ENCODE data around the gene CHSY3.

The CHSY3 gene

DNA sequence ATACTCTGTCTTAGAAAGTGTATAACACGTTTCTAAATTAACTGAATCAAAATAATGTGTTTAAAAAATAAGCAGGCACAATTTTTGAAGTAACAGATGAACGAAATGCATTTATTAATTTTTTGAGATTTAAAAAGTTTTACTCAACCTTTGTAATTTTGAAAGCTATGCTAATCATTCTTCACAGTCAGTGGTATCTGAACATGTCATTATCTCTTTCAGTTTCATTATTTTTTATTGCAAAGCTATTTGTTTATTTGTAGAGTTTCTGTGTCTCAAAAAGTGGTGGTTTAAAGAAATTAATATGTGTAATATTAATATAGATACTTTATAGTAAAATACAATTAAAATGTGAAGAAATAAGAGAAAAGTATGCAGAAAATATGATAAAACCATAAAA is 11.2 kb downstream of the CHSY3 start:
- H3K27ac Mint-ChIP-seq = no peak overlapping the region
- H3K4me1 Mint-ChIP-seq (ENCODE audit: low read depth) = no peaks in the 10 kb centered on the region
- H3K9me3 Mint-ChIP-seq = no peaks in the 10 kb centered on the region
- H3K27me3 Mint-ChIP-seq (ENCODE audit: low read depth) = peaks cover 4% of the 10 kb centered on the region
- H3K4me3 Mint-ChIP-seq = no peak overlapping the region
- no peaks in the 10 kb centered on the region for H3K36me3 Mint-ChIP-seq (ENCODE audit: low read depth)

DNA sequence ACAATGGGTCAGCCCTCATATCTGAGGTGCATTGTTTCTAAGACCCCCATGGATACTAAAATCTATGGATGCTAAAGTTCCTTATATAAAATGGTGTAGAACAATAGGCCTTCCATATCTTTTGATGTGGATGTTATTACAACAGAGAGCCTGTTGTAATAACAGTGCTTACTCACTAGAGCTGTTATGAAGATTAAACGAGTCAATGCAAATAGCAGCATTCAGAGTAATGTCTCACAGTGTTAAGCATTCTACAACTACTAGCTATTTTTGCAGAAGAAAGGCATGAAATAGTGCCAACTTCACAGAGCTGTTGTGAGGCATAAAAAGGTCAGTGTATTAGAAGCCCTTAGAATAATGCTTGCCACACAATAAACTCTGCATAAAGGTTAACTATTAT is 13.0 kb downstream of the CHSY3 start:
- Mint-ChIP-seq H3K4me3 (no peak overlapping the region), H3K36me3 (ENCODE audit: low read depth) (no peaks in the 10 kb centered on the region), H3K9me3 (no peaks in the 10 kb centered on the region), H3K27me3 (ENCODE audit: low read depth) (no peaks in the 10 kb centered on the region), H3K27ac (no peak overlapping the region), H3K4me1 (ENCODE audit: low read depth) (no peaks in the 10 kb centered on the region)

DNA sequence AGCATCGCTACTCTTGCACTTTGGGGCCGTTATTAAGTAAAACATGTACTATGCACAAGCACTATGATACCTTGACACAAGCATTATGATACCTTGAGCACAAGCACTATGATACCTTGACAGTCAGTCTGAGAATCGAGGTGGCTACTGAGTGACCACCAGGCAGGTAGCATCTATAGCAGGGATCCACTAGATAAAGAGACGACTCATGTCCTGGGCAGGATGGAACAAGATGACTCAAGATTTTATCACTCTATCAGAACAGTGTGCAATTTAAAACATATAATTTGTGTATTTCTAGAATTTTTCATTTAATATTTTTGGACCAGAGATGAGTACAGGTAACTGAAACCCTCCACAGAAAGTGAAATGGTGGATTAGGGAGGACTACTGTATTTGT is 16.9 kb downstream of the CHSY3 start:
- Mint-ChIP-seq H3K9me3 (no peaks in the 10 kb centered on the region), H3K27ac (no peak overlapping the region), H3K36me3 (ENCODE audit: low read depth) (no peaks in the 10 kb centered on the region), H3K4me3 (no peak overlapping the region), H3K27me3 (ENCODE audit: low read depth) (no peaks in the 10 kb centered on the region), H3K4me1 (ENCODE audit: low read depth) (no peaks in the 10 kb centered on the region)

DNA sequence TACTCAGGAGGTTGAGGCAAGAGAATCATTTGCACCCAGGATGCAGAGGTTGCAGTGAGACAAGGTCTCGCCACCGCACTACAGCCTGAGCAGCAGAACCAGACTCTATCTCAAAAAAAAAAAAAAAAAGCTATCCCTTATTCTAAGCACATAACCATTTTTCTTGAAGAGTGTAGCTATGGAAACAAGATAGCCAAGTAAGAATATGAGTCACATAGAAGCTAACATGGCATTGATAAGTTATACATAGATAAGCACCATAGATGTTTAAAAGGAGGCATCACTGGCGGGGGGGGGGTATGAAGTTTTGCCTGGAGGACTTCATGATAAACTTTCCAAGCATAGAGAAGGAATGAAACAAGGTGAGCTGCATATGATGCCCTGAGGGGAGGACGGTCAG is 26.0 kb downstream of the CHSY3 start:
- no peak overlapping the region for H3K4me3 Mint-ChIP-seq
- no peak overlapping the region for H3K27ac Mint-ChIP-seq
- H3K27me3 Mint-ChIP-seq (ENCODE audit: low read depth) = no peaks in the 10 kb centered on the region
- H3K36me3 Mint-ChIP-seq (ENCODE audit: low read depth) = no peaks in the 10 kb centered on the region
- no peaks in the 10 kb centered on the region for H3K4me1 Mint-ChIP-seq (ENCODE audit: low read depth)
- H3K9me3 Mint-ChIP-seq = no peaks in the 10 kb centered on the region

DNA sequence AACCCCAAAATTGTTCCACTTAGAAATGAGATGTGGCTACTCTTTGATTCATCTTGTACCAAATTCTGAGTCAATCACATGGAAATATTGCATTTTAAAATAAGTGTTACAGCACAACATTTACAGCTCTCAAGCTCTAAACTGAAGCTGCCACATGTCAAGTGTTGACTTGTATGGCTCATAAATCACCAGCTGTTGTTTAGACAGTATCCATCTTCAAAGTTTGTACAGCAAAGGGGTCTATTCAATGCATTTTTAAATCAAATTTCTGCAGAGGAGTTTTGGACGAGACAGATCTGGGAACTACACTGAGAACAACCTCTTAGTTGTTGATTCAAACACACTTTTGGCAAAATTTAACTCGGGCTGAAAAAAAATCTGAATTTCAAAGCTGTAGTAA is 31.4 kb downstream of the CHSY3 start:
- Mint-ChIP-seq H3K36me3 (ENCODE audit: low read depth) (no peaks in the 10 kb centered on the region), H3K27ac (no peak overlapping the region)

DNA sequence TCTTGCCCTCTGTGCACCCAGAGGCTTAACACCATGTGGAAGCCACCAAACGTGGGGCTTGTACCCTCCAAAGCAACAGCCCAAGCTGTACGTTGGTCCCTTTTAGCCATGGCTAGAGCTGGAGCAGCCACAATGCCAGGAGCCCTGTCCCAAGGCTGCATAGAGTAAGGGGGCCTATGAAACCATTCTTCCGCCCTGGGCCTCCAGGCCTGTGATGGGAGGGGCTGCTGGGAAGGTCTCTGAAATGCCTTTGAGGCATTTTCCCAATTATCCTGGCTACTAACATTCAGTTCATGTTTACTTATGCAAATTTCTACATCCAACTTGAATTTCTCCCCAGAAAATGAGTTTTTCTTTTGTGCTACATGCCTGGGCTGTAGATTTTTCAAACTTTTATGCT is 33.8 kb downstream of the CHSY3 start:
- Mint-ChIP-seq H3K4me3 (no peak overlapping the region), H3K4me1 (ENCODE audit: low read depth) (no peaks in the 10 kb centered on the region), H3K36me3 (ENCODE audit: low read depth) (no peaks in the 10 kb centered on the region), H3K27ac (no peak overlapping the region), H3K27me3 (ENCODE audit: low read depth) (no peaks in the 10 kb centered on the region), H3K9me3 (no peaks in the 10 kb centered on the region)

More for the DNA sequence above, 31.4 kb downstream of the CHSY3 start:
- Mint-ChIP-seq H3K4me1 (ENCODE audit: low read depth) (no peaks in the 10 kb centered on the region), H3K27me3 (ENCODE audit: low read depth) (no peaks in the 10 kb centered on the region), H3K9me3 (no peaks in the 10 kb centered on the region), H3K4me3 (no peak overlapping the region)

DNA sequence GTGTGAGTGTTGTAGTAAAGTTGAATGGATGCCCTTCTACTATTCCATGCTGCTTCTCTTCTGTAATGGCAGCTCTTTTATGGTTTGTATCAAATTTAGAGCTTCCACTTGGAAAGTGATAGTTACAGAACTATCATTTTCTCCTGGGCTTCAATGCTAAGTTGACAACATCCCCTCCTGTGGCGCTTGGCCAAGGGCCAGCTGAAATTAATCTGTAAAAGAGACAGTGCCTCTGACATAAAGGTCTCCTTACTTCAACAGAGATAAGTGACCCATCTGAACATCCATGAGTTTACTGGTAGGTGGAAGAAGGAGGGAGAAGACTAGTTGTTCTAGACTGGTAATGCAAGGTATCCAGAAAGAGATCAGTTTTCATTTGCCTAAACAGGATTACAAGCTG is 39.7 kb downstream of the CHSY3 start:
- Mint-ChIP-seq H3K27me3 (ENCODE audit: low read depth) (no peaks in the 10 kb centered on the region), H3K4me1 (ENCODE audit: low read depth) (no peaks in the 10 kb centered on the region), H3K4me3 (no peak overlapping the region), H3K27ac (no peak overlapping the region), H3K9me3 (no peaks in the 10 kb centered on the region), H3K36me3 (ENCODE audit: low read depth) (no peaks in the 10 kb centered on the region)

DNA sequence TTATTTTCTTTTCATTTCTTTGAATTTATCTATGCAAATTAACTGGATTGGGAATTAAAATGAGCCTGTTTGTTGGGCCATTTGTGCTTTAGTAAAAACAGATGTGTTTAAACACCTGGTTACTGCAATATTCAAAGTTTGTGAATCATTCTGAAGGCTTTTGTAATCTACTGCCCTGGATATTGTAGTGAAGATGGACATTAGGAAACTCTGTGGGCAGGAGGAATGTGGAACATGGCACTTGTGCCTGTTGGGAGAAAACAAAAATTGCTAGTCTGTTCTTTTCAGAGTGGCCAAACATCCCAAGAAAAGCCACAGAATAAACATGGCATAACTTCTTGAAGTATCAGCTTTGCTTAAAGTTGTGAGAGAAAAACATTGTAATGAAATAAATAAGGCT is 40.8 kb downstream of the CHSY3 start:
- Mint-ChIP-seq H3K27ac (no peak overlapping the region), H3K36me3 (ENCODE audit: low read depth) (no peaks in the 10 kb centered on the region), H3K27me3 (ENCODE audit: low read depth) (no peaks in the 10 kb centered on the region), H3K9me3 (no peaks in the 10 kb centered on the region), H3K4me3 (no peak overlapping the region), H3K4me1 (ENCODE audit: low read depth) (no peaks in the 10 kb centered on the region)

DNA sequence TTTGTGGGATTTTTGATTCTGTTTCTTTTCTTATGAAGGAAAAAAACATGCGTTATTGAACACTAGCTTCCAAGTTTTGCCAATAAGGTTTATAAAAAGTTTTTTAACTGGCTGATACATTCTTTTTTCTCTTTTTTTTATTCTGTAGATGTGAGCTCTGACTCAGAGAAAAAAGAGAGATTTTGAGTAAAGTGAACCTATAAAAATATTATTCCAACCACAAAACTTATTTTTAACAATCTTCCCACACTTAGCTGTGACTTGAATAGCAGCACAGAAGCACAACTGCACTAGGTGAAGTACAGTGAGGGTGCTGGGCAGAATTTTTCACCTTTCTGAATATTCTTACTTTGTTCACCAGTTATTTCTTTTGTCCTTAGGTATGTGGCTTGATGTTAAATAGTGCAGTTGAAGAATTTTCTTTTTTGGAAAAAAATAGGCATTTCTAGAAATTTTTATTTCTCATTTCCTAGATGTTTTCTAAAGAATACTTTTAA is 41.6 kb downstream of the CHSY3 start:
- Mint-ChIP-seq H3K27me3 (ENCODE audit: low read depth) (no peaks in the 10 kb centered on the region), H3K9me3 (no peaks in the 10 kb centered on the region), H3K4me3 (no peak overlapping the region), H3K4me1 (ENCODE audit: low read depth) (no peaks in the 10 kb centered on the region), H3K36me3 (ENCODE audit: low read depth) (no peaks in the 10 kb centered on the region), H3K27ac (no peak overlapping the region)

DNA sequence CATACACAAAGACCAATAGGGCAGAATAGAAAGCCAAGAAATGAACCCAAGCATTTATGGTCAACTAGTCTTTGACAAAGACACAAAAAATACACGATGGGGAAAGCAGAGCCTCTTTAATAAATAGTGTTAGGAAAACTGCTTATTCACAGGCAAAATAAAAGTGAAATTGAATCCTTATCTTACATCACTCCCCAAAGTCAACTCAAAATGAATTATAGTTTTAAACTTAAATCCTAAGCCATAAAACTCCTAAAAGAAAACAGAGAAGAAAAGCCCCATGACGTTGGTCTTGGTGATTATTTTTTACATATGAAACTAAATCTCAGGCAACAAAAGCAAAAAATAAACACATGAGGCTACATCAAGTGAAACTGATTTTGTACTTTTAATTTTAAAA is 46.8 kb downstream of the CHSY3 start:
- Mint-ChIP-seq H3K4me3 (no peak overlapping the region), H3K27me3 (ENCODE audit: low read depth) (no peaks in the 10 kb centered on the region), H3K27ac (no peak overlapping the region), H3K9me3 (no peaks in the 10 kb centered on the region), H3K36me3 (ENCODE audit: low read depth) (no peaks in the 10 kb centered on the region), H3K4me1 (ENCODE audit: low read depth) (no peaks in the 10 kb centered on the region)

DNA sequence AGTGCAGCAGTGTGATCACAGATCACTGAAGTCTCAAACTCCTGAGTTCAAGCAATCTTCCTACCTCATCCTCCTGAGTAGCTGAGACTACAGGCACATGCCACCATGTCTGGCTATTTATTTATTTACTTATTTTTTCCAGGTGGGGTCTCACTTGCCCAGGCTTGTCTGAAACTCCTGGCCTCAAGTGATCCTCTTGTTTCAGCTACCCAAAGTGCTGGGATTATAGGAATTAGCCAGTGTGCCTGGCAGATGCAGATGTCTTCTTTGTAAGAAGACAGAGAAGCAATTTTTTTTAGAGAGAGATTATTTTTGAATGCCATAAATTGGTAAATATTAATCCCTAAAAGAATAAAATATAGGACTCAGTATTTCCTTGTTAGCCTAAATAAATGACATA is 54.3 kb downstream of the CHSY3 start:
- H3K9me3 Mint-ChIP-seq = no peaks in the 10 kb centered on the region
- no peaks in the 10 kb centered on the region for H3K27me3 Mint-ChIP-seq (ENCODE audit: low read depth)
- H3K4me3 Mint-ChIP-seq = no peak overlapping the region
- no peak overlapping the region for H3K27ac Mint-ChIP-seq
- no peaks in the 10 kb centered on the region for H3K36me3 Mint-ChIP-seq (ENCODE audit: low read depth)
- no peaks in the 10 kb centered on the region for H3K4me1 Mint-ChIP-seq (ENCODE audit: low read depth)

DNA sequence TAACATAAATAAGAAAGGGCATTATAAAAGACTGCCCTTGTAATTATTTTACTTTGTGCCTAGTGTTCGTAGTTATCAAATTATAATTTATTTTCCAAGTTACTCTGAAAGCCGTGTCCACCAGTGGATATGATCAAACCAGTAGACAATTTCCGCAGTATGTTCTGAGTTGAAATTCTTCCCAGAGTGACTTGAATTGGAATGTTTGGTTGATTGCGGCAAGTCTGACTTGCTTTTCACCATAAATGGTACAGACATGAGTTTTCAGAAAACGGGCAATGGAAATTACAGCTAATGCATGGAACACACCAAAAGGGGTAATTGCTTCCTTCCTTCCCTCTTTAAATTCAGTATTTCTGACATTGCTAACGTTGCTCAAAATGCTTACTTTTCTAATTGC is 56.6 kb downstream of the CHSY3 start:
- Mint-ChIP-seq H3K36me3 (ENCODE audit: low read depth) (no peaks in the 10 kb centered on the region), H3K4me1 (ENCODE audit: low read depth) (no peaks in the 10 kb centered on the region), H3K9me3 (no peaks in the 10 kb centered on the region), H3K4me3 (no peak overlapping the region), H3K27me3 (ENCODE audit: low read depth) (no peaks in the 10 kb centered on the region), H3K27ac (no peak overlapping the region)

DNA sequence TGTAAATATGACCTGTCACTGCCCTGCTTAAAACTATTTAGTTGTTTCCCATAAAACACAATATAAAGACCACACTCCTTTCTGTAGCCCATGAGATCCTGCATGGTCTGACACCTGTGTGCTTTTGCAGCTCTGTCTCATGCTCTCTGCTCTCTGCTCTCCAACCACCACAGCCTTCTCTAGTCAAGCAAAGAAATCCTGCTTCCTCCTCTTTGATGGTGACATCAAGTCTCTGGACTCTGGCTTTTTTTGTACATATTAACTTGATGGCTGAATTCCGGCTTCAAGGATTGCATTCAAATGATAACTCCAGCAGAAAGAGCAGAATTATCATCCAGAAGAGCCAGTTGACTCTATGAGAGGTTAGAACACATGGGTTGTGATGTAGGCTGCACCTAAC is 58.2 kb downstream of the CHSY3 start:
- H3K36me3 Mint-ChIP-seq (ENCODE audit: low read depth) = no peaks in the 10 kb centered on the region
- H3K4me3 Mint-ChIP-seq = no peak overlapping the region
- H3K4me1 Mint-ChIP-seq (ENCODE audit: low read depth) = no peaks in the 10 kb centered on the region
- H3K27ac Mint-ChIP-seq = no peak overlapping the region
- H3K9me3 Mint-ChIP-seq = no peaks in the 10 kb centered on the region
- H3K27me3 Mint-ChIP-seq (ENCODE audit: low read depth) = no peaks in the 10 kb centered on the region

DNA sequence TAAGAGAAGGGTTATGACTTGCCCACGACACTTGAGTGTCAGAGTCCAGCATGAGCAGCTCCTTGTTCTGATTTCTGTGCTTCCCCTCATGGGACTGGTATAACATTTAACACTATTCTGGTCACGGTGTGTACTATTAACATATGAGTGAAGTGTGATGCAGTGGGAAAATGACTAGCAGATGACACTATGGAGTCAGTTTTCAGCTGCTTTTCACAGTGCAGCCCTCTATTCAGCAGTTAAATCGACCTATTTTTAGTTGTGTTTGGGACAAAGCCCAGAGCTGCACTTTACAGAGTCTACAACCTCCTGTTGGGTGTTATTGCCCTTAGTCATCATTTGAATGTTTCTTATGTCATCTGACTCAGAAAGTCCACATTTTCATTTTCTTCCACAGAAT is 59.1 kb downstream of the CHSY3 start:
- Mint-ChIP-seq H3K27ac (no peak overlapping the region), H3K9me3 (no peaks in the 10 kb centered on the region), H3K27me3 (ENCODE audit: low read depth) (no peaks in the 10 kb centered on the region), H3K4me3 (no peak overlapping the region), H3K36me3 (ENCODE audit: low read depth) (no peaks in the 10 kb centered on the region), H3K4me1 (ENCODE audit: low read depth) (no peaks in the 10 kb centered on the region)

DNA sequence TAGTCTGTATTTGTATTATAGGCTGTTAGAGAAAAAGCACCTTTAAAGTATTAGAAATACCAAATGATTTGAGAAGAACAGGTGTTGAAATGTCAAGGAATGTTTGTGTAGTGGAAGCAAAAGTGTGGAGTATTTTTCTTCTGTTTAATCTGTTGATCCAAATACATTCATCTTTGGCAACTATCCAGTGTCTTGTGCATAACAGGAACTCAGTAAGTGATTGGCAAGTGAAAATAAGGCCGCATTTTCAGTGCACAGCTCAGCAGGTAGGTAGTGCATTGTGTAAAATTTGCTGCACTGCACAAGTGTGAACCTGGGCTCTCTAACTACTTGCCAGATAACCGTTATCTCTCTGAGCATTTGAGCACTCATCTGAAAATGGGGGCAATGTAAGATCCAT is 61.8 kb downstream of the CHSY3 start:
- no peaks in the 10 kb centered on the region for H3K4me1 Mint-ChIP-seq (ENCODE audit: low read depth)
- no peaks in the 10 kb centered on the region for H3K27me3 Mint-ChIP-seq (ENCODE audit: low read depth)
- no peaks in the 10 kb centered on the region for H3K9me3 Mint-ChIP-seq
- no peak overlapping the region for H3K27ac Mint-ChIP-seq
- H3K36me3 Mint-ChIP-seq (ENCODE audit: low read depth) = no peaks in the 10 kb centered on the region
- H3K4me3 Mint-ChIP-seq = no peak overlapping the region

DNA sequence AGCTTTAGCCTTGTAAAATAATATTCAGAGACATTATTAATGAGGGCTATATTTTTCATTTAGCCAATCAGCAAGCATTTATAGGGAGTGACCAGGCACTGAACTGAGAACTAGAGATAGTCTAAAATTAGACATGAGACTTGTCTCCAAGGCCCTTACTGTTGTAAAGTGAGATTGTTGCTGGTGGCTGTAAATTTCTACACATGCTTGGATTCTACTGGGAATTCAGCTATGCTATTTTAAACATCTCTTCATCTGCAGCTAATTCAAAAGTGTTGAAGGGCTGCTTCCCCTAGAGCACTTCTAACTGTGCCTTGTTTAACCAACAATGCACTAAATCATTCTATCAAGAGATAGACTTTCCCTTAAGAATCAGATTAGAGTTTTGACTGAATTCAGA is 67.4 kb downstream of the CHSY3 start:
- H3K27ac Mint-ChIP-seq = no peak overlapping the region
- no peaks in the 10 kb centered on the region for H3K4me1 Mint-ChIP-seq (ENCODE audit: low read depth)
- H3K36me3 Mint-ChIP-seq (ENCODE audit: low read depth) = no peaks in the 10 kb centered on the region
- no peak overlapping the region for H3K4me3 Mint-ChIP-seq
- no peaks in the 10 kb centered on the region for H3K27me3 Mint-ChIP-seq (ENCODE audit: low read depth)
- no peaks in the 10 kb centered on the region for H3K9me3 Mint-ChIP-seq
